CD4-positive, alpha-beta T cell treated with Interleukin-10 for 1 hour (primary cell): ENCODE measurements around the gene THSD7A.
"Not testable (repeated sequence)": the region's sequence is repeated elsewhere in the genome, so short reads cannot be mapped to it uniquely, and the experiment has no call there.

Source experiments
- DNase-seq: peaks from one replicate; pipeline ENCODE4 v3.0.0-alpha.2; 2020

THSD7A gene

DNA sequence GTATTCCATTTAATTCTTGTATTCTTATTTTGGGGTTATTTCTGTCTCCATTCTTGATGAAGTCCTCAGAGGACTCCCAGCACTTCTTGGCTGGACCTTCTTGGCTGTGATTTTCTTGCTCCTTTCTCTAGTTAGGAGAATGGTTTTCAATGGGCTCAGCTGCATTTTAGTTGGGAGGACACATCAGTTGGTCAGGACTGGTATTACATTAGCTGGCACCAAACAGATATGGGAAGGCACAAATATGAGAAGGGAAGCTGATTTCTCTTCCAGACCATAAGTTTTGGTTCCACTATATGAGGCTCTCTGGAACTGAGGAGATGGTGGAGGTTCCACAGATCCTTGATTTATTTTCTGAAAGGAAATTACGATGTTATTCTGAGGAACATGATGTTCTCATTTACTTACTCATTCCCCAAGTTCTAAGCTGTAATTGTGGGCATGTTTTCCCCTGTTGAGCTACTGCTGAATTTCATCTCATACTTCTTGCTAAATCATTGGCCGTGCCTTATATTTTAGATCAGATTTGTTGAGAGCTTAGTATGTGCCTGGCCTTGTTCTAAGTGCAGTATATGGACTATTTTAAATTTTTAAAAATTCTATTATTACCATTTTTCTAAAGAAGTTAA is 261.0 kb downstream of the THSD7A start:
- no peak for DNase-seq

DNA sequence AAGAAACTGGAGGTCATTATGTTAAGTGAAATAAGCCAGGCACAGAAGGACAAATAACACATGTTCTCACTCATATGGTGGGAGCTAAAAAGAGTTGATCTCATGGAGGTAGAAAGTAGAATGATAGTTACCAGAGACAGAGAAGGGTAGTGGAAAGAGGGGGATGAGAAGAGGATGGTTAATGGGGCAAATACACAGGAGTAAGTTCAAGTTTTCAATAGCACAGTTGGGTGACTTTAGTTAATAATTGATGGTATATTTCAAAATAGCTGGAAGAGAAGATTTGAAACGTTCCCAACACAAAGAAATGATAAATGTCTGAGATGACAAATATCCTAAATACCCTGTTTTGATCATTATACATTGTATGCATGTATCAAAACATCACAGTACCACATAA is 261.8 kb downstream of the THSD7A start:
- DNase-seq, result no peak

DNA sequence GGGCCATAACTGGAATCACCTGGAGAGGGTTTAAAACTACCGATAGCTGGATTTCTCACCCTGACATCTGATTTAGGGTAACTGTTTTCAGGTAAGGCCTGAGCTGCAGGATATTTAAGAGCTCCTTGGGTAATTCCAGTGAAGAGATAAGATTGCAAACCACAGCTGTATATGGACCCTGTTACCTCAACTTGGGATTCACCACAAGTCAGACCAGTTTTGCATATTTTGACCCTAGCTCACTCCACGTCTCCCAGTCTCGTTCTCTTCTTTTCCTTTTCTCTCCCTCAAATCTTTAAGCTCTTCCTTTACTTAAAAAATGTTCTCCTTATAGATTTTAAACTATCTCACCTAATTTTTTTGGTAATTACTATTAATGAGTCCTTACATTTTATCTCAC is 264.4 kb downstream of the THSD7A start:
- no peak for DNase-seq

DNA sequence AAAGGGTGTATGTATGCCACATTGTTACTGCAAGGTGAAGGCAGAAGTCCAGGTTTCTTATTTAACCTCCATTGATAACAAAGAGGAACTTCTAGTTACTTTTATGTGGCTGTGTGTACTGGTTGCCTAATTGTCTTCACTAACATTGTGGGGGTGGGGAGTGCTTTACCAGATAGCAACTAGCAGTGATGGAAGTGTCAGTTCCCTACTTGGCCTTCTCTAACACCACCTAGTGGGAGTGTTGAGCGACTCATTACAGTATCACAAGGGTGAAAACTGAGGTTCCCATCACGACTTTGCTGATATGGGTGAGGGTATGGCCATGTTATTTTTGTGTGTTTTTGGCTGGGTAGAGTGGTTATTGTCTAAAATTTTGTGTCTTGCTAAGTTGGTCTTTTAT is 274.4 kb downstream of the THSD7A start:
- DNase-seq, result no peak

DNA sequence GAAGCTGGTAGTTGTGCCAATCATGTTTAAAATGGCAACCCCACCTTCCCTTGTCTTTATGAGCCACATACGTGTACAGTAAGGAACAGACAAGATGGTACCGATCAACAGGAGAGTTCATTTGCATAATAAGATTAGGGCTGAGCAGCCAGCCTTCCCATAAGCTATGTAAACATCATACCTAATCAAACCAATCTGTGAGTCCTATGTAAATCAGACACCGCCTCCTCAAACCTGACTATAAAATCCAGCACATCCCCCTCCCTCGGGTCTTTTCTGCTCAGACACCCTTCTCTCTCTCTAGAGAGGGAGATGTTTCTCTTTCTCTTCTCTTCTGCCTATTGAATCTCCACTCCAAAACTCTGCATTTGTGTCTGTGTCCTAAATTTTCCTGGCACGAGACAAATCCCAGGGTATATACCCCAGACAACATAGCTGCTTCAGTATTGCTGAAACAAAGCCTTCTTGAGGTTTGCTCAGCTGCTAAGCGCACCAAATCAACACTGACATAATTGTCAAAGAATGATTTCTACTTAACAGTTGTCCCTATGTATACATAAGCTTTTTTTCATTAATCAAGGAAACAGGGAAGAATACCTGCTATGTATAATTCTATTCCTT is 279.2 kb downstream of the THSD7A start:
- no peak for DNase-seq

GRCh38 chr7:11551470-11551869 is 280.5 kb downstream of the THSD7A start:
- DNase-seq, result no peak

DNA sequence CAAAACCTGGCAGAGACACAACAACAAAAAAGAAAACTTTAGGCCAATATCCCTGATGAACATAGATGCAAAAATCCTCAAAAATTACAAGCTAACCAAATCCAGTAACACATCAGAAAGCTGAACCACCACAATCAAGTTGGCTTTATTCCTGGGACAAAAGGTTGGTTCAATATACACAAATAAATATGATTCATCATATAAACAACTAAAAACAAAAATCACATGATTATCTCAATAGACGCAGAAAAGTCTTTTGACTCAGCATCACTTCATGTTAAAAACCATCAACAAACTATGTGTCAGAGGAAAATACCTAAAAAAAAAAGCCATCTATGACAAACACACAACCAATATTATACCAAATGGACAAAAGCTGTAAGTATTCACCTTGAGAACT is 283.5 kb downstream of the THSD7A start:
- no peak for DNase-seq

GRCh38 chr7:11541330-11541729 is 290.7 kb downstream of the THSD7A start:
- no peak for DNase-seq

GRCh38 chr7:11540271-11540761 is 291.7 kb downstream of the THSD7A start:
- DNase-seq, result no peak

- no peak for DNase-seq
These were observed 292.1 kb downstream of the THSD7A start for GRCh38 chr7:11539853-11540252.

GRCh38 chr7:11538751-11539299 is 293.2 kb downstream of the THSD7A start:
- DNase-seq, result no peak

GRCh38 chr7:11533229-11533820 is 298.7 kb downstream of the THSD7A start:
- DNase-seq, result no peak

DNA sequence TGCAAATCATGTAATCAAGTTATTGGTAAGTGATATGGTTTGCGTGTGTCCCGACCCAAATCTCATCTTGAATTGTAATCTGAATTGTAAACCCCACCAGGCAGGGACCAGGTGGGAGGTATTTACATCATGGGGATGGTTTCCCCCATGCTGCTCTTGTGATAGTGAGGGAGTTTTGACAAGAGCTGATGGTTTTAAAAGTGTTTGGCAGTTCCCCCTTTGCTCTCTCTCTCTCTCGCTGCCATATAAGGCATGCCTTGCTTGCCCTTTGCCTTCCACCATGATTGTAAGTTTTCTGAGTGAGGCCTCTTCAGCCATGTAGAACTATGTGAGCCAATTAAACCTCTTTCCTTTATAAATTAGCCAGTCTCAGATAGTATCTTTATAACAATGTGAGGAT is 302.6 kb downstream of the THSD7A start:
- DNase-seq, result no peak

DNA sequence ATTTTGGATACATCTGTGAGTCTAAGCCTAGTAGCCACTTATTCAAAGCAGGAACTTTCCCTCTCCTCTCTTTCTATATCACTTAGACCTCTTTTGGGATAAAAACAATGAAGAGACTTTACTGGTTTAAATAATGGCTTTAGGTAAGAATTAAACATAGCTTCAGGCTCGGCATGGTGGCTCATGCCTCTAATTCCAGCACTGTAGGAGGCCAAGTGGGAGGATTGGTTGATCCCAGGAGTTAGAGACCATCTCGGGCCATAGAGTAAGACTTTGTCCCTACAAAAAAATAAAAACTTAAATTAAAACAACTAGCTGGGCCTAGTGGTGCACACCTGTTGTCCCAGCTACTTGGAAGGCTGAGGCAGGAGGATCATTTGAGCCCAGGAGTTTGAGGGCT is 304.3 kb downstream of the THSD7A start:
- no peak for DNase-seq

DNA sequence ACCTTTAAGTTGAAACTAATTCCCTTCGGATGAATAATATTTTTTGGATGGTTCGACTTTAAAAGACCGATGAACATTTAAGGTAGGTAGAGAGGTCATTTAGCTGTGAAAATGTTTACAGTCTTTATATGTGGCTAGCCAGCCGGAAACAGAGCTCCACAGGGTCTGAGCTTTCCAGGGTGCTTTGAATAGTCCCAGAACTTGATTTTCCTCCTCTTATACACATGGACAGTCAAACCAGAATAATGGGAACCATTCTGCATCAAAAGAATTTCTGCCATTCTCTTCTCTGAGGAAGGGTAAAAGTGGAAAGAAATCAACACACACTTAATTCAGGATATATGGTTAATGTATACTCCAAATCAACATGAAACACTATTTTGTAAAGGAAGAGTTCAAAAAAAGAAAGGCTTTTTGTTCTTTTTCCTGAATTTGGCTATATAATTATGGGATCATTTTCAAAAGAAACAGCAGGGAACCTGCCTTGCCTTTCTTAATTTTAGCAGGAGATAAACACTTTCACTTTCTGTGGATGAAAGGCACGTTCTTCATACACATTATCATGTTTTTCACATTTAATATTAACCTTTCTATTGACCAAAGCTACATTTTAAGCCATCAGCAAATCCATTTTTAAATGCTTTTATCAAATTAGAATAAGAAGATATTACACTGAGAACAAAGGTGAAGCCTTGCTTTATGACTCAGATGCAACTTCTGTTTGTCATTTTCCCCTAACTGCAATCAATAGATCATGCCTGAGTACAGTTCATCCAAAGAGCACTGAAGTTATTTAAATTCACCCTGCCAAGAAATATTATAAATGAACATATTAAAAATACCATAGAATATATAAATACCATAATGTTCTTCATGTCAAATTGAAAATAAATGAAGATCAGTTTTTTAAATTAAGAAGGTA is 307.3 kb downstream of the THSD7A start:
- no peak for DNase-seq

DNA sequence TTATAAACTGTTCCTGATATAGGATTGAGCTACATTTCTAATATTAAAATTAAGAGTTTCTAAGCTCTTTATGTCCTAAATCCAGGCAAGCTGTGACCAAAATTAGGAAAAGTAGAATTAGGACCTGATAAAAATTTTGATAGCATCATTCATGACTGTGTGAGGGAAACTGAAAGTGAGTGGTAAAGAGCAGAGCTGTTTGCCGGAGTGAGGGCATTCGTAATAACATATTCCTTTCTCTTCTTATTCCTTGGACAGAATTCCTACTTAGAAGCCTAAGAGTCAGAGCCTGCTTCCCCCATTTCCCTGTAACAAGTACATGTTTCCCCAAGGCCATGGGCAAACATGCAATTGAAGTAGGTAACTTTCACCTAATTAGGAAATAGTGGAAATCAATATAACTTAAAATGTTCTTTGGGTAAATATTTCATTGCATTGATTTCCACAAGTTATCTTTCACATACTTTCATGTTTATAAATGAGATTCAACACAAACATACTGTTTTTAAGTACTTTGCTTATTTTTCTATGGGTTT is 310.0 kb downstream of the THSD7A start:
- not testable (repeated sequence) for DNase-seq

DNA sequence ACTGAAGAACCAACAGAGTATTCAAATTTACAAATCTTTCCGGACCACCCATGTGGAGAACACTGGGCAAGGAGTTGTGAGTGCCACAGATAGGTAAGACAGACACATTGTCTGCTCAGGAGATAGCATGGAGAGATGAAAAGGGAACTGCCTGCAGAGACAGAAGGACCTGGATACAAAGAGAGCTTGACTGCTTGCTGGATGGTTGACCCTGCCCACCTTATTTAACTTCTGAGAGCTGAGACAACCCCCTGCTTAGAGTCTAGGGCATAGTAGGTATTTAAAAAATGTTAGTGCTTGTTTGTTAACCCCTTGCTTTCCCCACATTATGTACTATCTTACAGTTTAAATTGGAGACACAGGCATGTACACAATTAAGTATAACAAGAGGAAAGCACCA is 314.1 kb downstream of the THSD7A start:
- DNase-seq, result no peak

- DNase-seq, result no peak
These were observed 315.7 kb downstream of the THSD7A start for GRCh38 chr7:11516328-11516727.

- DNase-seq, result no peak
These were observed 318.5 kb downstream of the THSD7A start for GRCh38 chr7:11513460-11513859.

DNA sequence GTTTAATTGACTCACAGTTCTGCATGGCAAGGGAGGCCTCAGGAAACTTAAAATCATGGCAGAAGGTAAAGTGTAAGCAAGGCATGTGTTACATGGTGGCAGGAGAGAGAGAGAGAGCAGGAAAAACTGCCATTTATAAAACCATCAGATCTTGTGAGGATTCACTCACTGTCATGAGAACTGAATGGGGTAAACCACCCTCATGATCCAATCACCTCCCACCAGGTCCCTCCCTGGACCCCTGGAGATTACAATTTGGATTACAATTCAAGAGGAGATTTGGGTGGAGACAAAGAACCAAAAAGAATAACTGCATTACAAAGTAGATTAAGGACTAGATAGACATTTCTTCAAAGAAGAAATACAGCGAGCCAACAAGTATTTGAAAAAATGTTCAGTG is 324.1 kb downstream of the THSD7A start:
- no peak for DNase-seq

- no peak for DNase-seq
These were observed 325.6 kb downstream of the THSD7A start for GRCh38 chr7:11506417-11506816.

DNA sequence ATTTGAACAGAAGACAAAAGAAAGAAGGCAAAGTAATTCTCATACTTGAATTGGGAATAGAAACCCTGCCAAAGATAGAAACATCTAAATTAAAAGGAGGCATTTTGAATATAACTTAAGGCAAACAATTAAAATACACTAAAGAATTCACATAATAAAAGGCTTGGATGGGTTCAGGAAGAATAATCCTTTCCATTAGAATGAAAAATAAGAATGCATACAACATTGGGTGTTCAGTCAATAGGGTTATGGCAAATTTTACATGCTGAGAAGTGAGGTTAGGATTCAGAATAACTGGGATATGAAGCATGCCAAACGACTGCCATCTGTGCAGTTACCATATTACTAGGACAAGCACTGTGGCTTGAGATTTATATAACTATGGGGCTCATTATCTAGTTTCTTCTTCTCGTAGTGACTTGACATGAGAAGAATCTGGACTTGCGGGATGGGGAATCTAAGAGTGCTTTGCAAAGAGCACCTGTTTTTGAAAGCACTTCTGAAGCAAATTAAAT is 326.5 kb downstream of the THSD7A start:
- DNase-seq, result no peak

- DNase-seq, result no peak
These were observed 339.7 kb downstream of the THSD7A start for GRCh38 chr7:11492307-11492706.
